SK-N-SH treated with all-trans-retinoic acid at 6 μM for 48 hours (cell line): ENCODE measurements around the gene SUSD4.

Experiments used
- ATAC-seq: fragments of 200-7000 bp; cut with Tn5 transposase; 3 replicates; pipeline ENCODE4 v1.9.1; 2020; ENCODE audit warnings: mild to moderate bottlenecking, moderate library complexity
- ARNTL ChIP-seq: fragments of 450-650 bp; formaldehyde crosslinking; IDR thresholded peaks from 2 replicates; pipeline ENCODE4 v1.5.0; 2020; ENCODE audit warnings: low read depth, mild to moderate bottlenecking, moderate library complexity, borderline replicate concordance
- BACH2 ChIP-seq: fragments of 250-450 bp; sonication (Bioruptor Pico); IDR thresholded peaks from 2 replicates; pipeline ENCODE4 v1.9.0; 2021; ENCODE audit warnings: mild to moderate bottlenecking, borderline replicate concordance
- CREB5 ChIP-seq: fragments of 250-450 bp; sonication (Bioruptor Pico); IDR thresholded peaks from 2 replicates; pipeline ENCODE4 v1.5.1; 2020; ENCODE audit warnings: low read depth, mild to moderate bottlenecking, moderate library complexity
- CSRNP3 ChIP-seq: fragments of 250-450 bp; sonication (Bioruptor Pico); IDR thresholded peaks from 2 replicates; pipeline ENCODE4 v1.5.1; 2021; ENCODE audit warnings: mild to moderate bottlenecking, moderate library complexity
- ISL1 ChIP-seq: fragments of 250-450 bp; sonication (Bioruptor Pico); IDR thresholded peaks from 2 replicates; pipeline ENCODE4 v2.1.2; 2022; ENCODE audit warnings: mild to moderate bottlenecking, moderate library complexity
- OSR1 ChIP-seq: fragments of 250-450 bp; sonication (Bioruptor Pico); IDR thresholded peaks from 2 replicates; pipeline ENCODE4 v1.8.0; 2022; ENCODE audit warnings: moderate library complexity, mild to moderate bottlenecking, inconsistent platforms
- POU6F1 ChIP-seq: fragments of 250-450 bp; sonication (Bioruptor Pico); IDR thresholded peaks from 2 replicates; pipeline ENCODE4 v1.8.0; 2021; ENCODE audit warnings: low read depth, mild to moderate bottlenecking, moderate library complexity, borderline replicate concordance
- PPARA ChIP-seq: fragments of 250-450 bp; sonication (Bioruptor Pico); IDR thresholded peaks from 2 replicates; pipeline ENCODE4 v1.5.0; 2020; ENCODE audit warnings: mild to moderate bottlenecking, borderline replicate concordance
- SNAI2 ChIP-seq: fragments of 250-450 bp; sonication (Bioruptor Pico); IDR thresholded peaks from 2 replicates; pipeline ENCODE4 v1.5.0; 2020; ENCODE audit warnings: mild to moderate bottlenecking, moderate library complexity
- TCF4 ChIP-seq: fragments of 250-450 bp; sonication (Bioruptor Pico); IDR thresholded peaks from 2 replicates; pipeline ENCODE4 v1.8.0; 2021; ENCODE audit warnings: mild to moderate bottlenecking, moderate library complexity, borderline replicate concordance
- TSHZ2 ChIP-seq: fragments of 250-450 bp; sonication (Bioruptor Pico); IDR thresholded peaks from 2 replicates; pipeline ENCODE4 v1.5.0; 2020; ENCODE audit warnings: mild to moderate bottlenecking, moderate library complexity
- ZC3H10 ChIP-seq: fragments of 250-450 bp; sonication (Bioruptor Pico); IDR thresholded peaks from 2 replicates; pipeline ENCODE4 v1.5.1; 2021; ENCODE audit warnings: mild to moderate bottlenecking, moderate library complexity
- ZFP3 ChIP-seq: fragments of 250-450 bp; sonication (Bioruptor Pico); IDR thresholded peaks from 2 replicates; pipeline ENCODE4 v1.5.0; 2020; ENCODE audit warnings: mild to moderate bottlenecking, moderate library complexity
- ZFP30 ChIP-seq: fragments of 450-650 bp; formaldehyde crosslinking; IDR thresholded peaks from 2 replicates; pipeline ENCODE4 v1.5.0; 2022; ENCODE audit warnings: mild to moderate bottlenecking, moderate library complexity
- ZNF565 ChIP-seq: fragments of 450-650 bp; formaldehyde crosslinking; conservative IDR thresholded peaks from 2 replicates; pipeline ENCODE4 v1.5.0; 2020; ENCODE audit warnings: low read depth, mild to moderate bottlenecking, moderate library complexity
- ZNF70 ChIP-seq: fragments of 450-650 bp; formaldehyde crosslinking; IDR thresholded peaks from 2 replicates; pipeline ENCODE4 v1.5.0; 2020; ENCODE audit warnings: mild to moderate bottlenecking, moderate library complexity
- ZNF8 ChIP-seq: fragments of 450-650 bp; formaldehyde crosslinking; IDR thresholded peaks from 2 replicates; pipeline ENCODE4 v1.5.0; 2020; ENCODE audit warnings: mild to moderate bottlenecking, moderate library complexity

The SUSD4 gene

GRCh38 chr1:223227486-223228196 is 136.3 kb downstream of the SUSD4 start (continued):
- TF ChIP-seq ZNF565 (CRISPR knock-in tag) (no peak), CSRNP3 (CRISPR knock-in tag) (no peak), TCF4 (CRISPR knock-in tag) (no peak), POU6F1 (CRISPR knock-in tag) (no peak)

GRCh38 chr1:223227031-223227430 is 136.9 kb downstream of the SUSD4 start:
- no peak for ATAC-seq

DNA sequence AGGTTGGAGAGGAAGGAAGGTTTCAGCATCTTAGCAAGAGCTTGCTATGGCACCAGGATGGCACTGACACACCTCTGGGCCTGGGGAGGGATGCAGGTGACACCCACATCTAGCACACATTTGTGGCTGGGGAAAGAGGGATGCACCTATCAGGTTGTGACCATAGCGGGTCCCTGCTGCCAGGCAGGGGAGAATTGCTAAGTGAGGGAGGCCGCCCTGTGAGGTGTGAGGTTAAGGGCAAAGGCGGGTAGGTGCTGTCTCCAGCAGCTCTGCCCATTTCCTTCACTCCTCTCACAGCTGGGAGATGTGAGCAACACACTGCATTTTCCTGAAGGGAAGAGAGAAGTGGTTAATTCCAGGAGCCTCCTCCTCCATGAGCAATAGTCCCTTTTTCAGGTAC is 137.7 kb downstream of the SUSD4 start:
- no peak for ATAC-seq
- TF ChIP-seq POU6F1 (CRISPR knock-in tag) (no peak), ZNF565 (CRISPR knock-in tag) (no peak), TCF4 (CRISPR knock-in tag) (no peak), ARNTL (CRISPR knock-in tag) (no peak)

More at GRCh38 chr1:223227031-223227430, 136.9 kb downstream of the SUSD4 start:
- TF ChIP-seq POU6F1 (CRISPR knock-in tag) (no peak), SNAI2 (CRISPR knock-in tag) (no peak), TCF4 (CRISPR knock-in tag) (no peak), ZFP30 (CRISPR knock-in tag) (no peak), ISL1 (CRISPR knock-in tag) (no peak), PPARA (CRISPR knock-in tag) (no peak), TSHZ2 (CRISPR knock-in tag) (no peak), ARNTL (CRISPR knock-in tag) (no peak), OSR1 (CRISPR knock-in tag) (no peak), CREB5 (no peak), ZNF8 (CRISPR knock-in tag) (no peak), ZNF70 (CRISPR knock-in tag) (no peak)

DNA sequence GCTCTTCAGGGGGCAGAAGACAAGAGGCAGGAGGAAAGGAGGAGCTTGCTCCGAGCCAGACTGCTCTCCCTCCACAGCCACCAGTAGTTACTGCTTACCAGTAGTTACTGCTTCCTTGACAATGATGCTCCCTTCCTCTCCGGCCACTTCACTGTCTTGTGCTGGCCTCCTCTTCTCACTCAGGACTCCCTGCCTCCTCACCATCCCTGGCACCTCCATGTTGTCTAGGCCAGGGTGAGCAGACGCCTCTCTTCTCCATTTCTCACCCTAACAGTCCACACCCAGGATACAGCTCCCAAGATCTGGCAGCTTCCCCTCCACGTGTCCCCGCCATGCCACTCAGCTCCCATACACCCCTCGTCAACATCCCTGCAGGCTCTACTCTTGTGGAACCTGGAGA is 138.5 kb downstream of the SUSD4 start:
- ATAC-seq: no peak
- TF ChIP-seq ZC3H10 (no peak), ZFP3 (CRISPR knock-in tag) (no peak), CSRNP3 (CRISPR knock-in tag) (no peak), ZFP30 (CRISPR knock-in tag) (no peak), ZNF565 (CRISPR knock-in tag) (no peak), SNAI2 (CRISPR knock-in tag) (no peak), TCF4 (CRISPR knock-in tag) (no peak), BACH2 (no peak), ZNF8 (CRISPR knock-in tag) (no peak), ISL1 (CRISPR knock-in tag) (no peak), POU6F1 (CRISPR knock-in tag) (no peak)
